B cell (primary cell): ENCODE measurements around the gene GRHPR. TPM values are rescaled to one million over a fixed set of nuclear protein-coding genes. Genes with fewer than 3 reads are reported as not detected.

Experiments
- ATAC-seq: fragments of 200-7000 bp; cut with Tn5 transposase; one replicate; pipeline ENCODE4 v1.10.0; 2021; ENCODE audit warnings: low read depth, mild to moderate bottlenecking, moderate number of reproducible peaks, moderate library complexity
- CTCF ChIA-PET: fragments of 350-600 bp; sonication (Branson Sonifier 250); formaldehyde crosslinking; loops from one replicate; lab custom pipeline; 2021; ENCODE audit warnings: antibody characterized with exemption, inconsistent platforms; lab: Charles Lee
- POLR2A ChIA-PET: fragments of 350-600 bp; sonication (Branson Sonifier 250); formaldehyde crosslinking; loops from one replicate; lab custom pipeline; 2021; ENCODE audit warnings: antibody characterized with exemption; lab: Charles Lee
- DNase-seq: peaks from one replicate; pipeline ENCODE4 v3.0.0; 2013
- H2AFZ ChIP-seq: 2 replicates; pipeline ENCODE4 v1.6.1; 2012; ENCODE audit warnings: mild to moderate bottlenecking, low read depth, low read length; ENCODE audit not compliant: insufficient read depth, poor library complexity, severe bottlenecking
- H3K27ac ChIP-seq, 2 donors: 1 replicate in 1 of 2; 2 replicates in 1 of 2; pipeline ENCODE4 v1.5.1; 2012 to 2013; ENCODE audit warnings: low read length in 2 of 2, mild to moderate bottlenecking in 2 of 2, moderate library complexity in 1 of 2
- H3K27me3 ChIP-seq, 4 experiments: fragments of 200-600 bp in 1 of 4; sonication (generic) in 1 of 4; replicated peaks in 1 of 4; 1 replicate in 2 of 4; 2 replicates in 2 of 4; pipeline versions ENCODE4 v1.6.1 to v1.7.0; 2013 to 2016; ENCODE audit warnings: low read length in 3 of 4, mild to moderate bottlenecking in 2 of 4, mixed read lengths in 1 of 4, moderate library complexity in 1 of 4; ENCODE audit not compliant: insufficient read depth in 4 of 4, control insufficient read depth in 3 of 4; ENCODE audit errors: control extremely low read depth in 1 of 4
- H3K36me3 ChIP-seq, 2 experiments: replicated peaks in 1 of 2; 1 replicate in 1 of 2; 2 replicates in 1 of 2; pipeline versions ENCODE4 v1.6.1 to v1.7.1; 2013; ENCODE audit warnings: low read length in 1 of 2; ENCODE audit not compliant: insufficient read depth in 2 of 2, control insufficient read depth in 1 of 2; ENCODE audit errors: control extremely low read depth in 1 of 2, extremely low read depth in 1 of 2
- H3K4me1 ChIP-seq, 2 donors: fragments of 200-600 bp in 1 of 2; sonication (generic) in 1 of 2; 1 replicate in 1 of 2; 2 replicates in 1 of 2; pipeline versions ENCODE4 v1.5.1 to v1.6.1; 2013 to 2017; ENCODE audit warnings: low read length in 2 of 2; ENCODE audit not compliant: control insufficient read depth in 2 of 2, insufficient read depth in 2 of 2
- H3K4me2 ChIP-seq: replicated peaks from 2 replicates; pipeline ENCODE3; 2012; ENCODE audit warnings: mild to moderate bottlenecking, low read depth, low read length; ENCODE audit not compliant: poor library complexity, severe bottlenecking
- H3K4me3 ChIP-seq, 5 experiments: fragments of 200-600 bp in 1 of 5; sonication (generic) in 1 of 5; 1 replicate in 3 of 5; 2 replicates in 2 of 5; pipeline versions ENCODE4 v1.5.1 to v1.7.0; 2011 to 2016; ENCODE audit warnings: low read length in 4 of 5, mild to moderate bottlenecking in 4 of 5, low read depth in 2 of 5, control low read depth in 1 of 5, moderate library complexity in 1 of 5; ENCODE audit not compliant: insufficient read depth in 1 of 5; ENCODE audit errors: control extremely low read depth in 1 of 5, extremely low read depth in 1 of 5
- H3K79me2 ChIP-seq: fragments of 200-600 bp; sonication (generic); one replicate; pipeline ENCODE4 v1.6.0; 2016; ENCODE audit warnings: low read length; ENCODE audit not compliant: control insufficient read depth, insufficient read depth
- H3K9ac ChIP-seq: fragments of 200-600 bp; sonication (generic); 2 replicates; pipeline ENCODE4 v1.6.1; 2017; ENCODE audit warnings: mild to moderate bottlenecking, low read length, moderate library complexity
- H3K9me3 ChIP-seq, 3 donors: one replicate each; pipeline versions ENCODE4 v1.6.1 to v1.7.1; 2013; ENCODE audit warnings: low read length in 2 of 3; ENCODE audit not compliant: control insufficient read depth in 2 of 3, insufficient read depth in 1 of 3; ENCODE audit errors: control extremely low read depth in 1 of 3
- H4K20me1 ChIP-seq: 2 replicates; pipeline ENCODE4 v1.6.0; 2012; ENCODE audit warnings: mild to moderate bottlenecking, low read length; ENCODE audit not compliant: insufficient read depth, control insufficient read depth, poor library complexity, severe bottlenecking
- H3K27ac Mint-ChIP-seq: one replicate; pipeline ENCODE4 v1.8.0; 2021; ENCODE audit warnings: mixed read lengths
- H3K27me3 Mint-ChIP-seq: one replicate; pipeline ENCODE4 v1.8.0; 2021; ENCODE audit warnings: mixed read lengths
- H3K4me1 Mint-ChIP-seq: one replicate; pipeline ENCODE4 v1.8.0; 2021; ENCODE audit warnings: mixed read lengths
- H3K4me3 Mint-ChIP-seq: one replicate; pipeline ENCODE4 v1.8.0; 2021; ENCODE audit warnings: mixed read lengths
- H3K9me3 Mint-ChIP-seq: one replicate; pipeline ENCODE4 v1.8.0; 2022; ENCODE audit warnings: mixed read lengths; ENCODE audit not compliant: insufficient read depth
- EZH2 ChIP-seq: IDR thresholded peaks from 2 replicates; pipeline ENCODE4 v1.6.1; 2012; ENCODE audit warnings: borderline replicate concordance, low read depth, mild to moderate bottlenecking, moderate library complexity, low read length; ENCODE audit not compliant: insufficient read depth, poor library complexity, severe bottlenecking
- WGBS: methylation state at CpG from one replicate; pipeline ENCODE4 v1.1.5; 2013; ENCODE audit warnings: missing lambda C conversion rate; ENCODE audit not compliant: insufficient coverage; 5-methylcytosine and 5-hydroxymethylcytosine counted together
- intact Hi-C: fragments of 100-400 bp; cut with micrococcal nuclease; formaldehyde crosslinking; loops from one replicate; pipeline ENCODE4 v1.10.0; 2022
- polyA plus RNA-seq: library from polyadenylated mRNA; depleted of rRNA; stranded (reverse); fragments of >200 nt; gene quantifications from 2 replicates; pipeline ENCODE4 v1.2.3, GENCODE V29; 2012
- total RNA-seq, 2 donors: library from RNA; stranded (reverse); fragments of 120-200 nt in 1 of 2; gene quantifications; 1 replicate in 1 of 2; 2 replicates in 1 of 2; pipeline versions ENCODE4 v1.2.3 to v1.2.4, GENCODE V29; 2013 to 2022
- TF ChIP-seq, protein P1 (sequence below): fragments of 200-600 bp; IDR thresholded peaks from one replicate; pipeline ENCODE4 v1.8.0; 2022; ENCODE audit warnings: antibody characterized with exemption, mild to moderate bottlenecking

Gene GRHPR
- total and polyA plus RNA-seq, 2 donors (not counting 1 experiment from before 2014, with no cell fraction given), result 121 to 138 TPM

GRCh38 chr9:37465249-37466036 is 42.9 kb downstream of the GRHPR start, which contains the start of gene ZBTB5:
TSS of gene ZBTB5 (minus strand) at chr9:37465450. CDS start at chr9:37442551, 22,899 bp downstream.
- intact Hi-C loops, result loop anchor here (1.0 to 10.0 kb wide), 12 partner anchors 20 to 1731 kb away; partner anchors contain the start of genes CREB3, FBXO10, GRHPR and POLR1E
- POLR2A ChIA-PET, result interaction anchor here (0.5 to 2.2 kb wide), 13 partner anchors 9 to 1708 kb away, joined by 3 to 10 read pairs (median 4); partner anchors contain the start of genes EXOSC3, POLR1E and TOMM5
- H3K9ac ChIP-seq, result peak within 1 kb of the TSS; percentile 100
- H3K27ac ChIP-seq, result peak within 1 kb of the TSS; percentile 93 to 98
- peaks cover 46% of the 10 kb centered on the region for H3K79me2 ChIP-seq
- peaks cover 30% of the 10 kb centered on the region for H3K4me1 Mint-ChIP-seq
- DNase-seq (peak; percentile 100), ATAC-seq (peak; percentile 77)
- peak within 1 kb of the TSS; percentile 95 for H3K4me3 Mint-ChIP-seq
- peaks cover 9% of the 10 kb centered on the region for H4K20me1 ChIP-seq
- CTCF ChIA-PET, result interaction anchor here (0.6 to 1.9 kb wide), 4 partner anchors 10 to 88 kb away, joined by 3 to 12 read pairs (median 3); no protein-coding TSS in a partner anchor
- WGBS, result 0% methylated on average over 39 of the region's 52 CpGs
- TF ChIP-seq, protein P1, sequence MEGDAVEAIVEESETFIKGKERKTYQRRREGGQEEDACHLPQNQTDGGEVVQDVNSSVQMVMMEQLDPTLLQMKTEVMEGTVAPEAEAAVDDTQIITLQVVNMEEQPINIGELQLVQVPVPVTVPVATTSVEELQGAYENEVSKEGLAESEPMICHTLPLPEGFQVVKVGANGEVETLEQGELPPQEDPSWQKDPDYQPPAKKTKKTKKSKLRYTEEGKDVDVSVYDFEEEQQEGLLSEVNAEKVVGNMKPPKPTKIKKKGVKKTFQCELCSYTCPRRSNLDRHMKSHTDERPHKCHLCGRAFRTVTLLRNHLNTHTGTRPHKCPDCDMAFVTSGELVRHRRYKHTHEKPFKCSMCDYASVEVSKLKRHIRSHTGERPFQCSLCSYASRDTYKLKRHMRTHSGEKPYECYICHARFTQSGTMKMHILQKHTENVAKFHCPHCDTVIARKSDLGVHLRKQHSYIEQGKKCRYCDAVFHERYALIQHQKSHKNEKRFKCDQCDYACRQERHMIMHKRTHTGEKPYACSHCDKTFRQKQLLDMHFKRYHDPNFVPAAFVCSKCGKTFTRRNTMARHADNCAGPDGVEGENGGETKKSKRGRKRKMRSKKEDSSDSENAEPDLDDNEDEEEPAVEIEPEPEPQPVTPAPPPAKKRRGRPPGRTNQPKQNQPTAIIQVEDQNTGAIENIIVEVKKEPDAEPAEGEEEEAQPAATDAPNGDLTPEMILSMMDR, result no peak
- no peak for TF ChIP-seq EZH2
- peaks cover 23 to 27% of the 10 kb centered on the region in 2 donors for H3K4me1 ChIP-seq
- H2AFZ ChIP-seq, result peak within 1 kb of the TSS; percentile 95
- peak within 1 kb of the TSS; percentile 90 to 99 (median 95) for H3K4me3 ChIP-seq
- H3K9me3 Mint-ChIP-seq, result no peaks in the 10 kb centered on the region
- peaks cover 0 to 2% of the 10 kb centered on the region in 2 experiments for H3K36me3 ChIP-seq
- no peaks in the 10 kb centered on the region for H3K27me3 ChIP-seq
- H3K27ac Mint-ChIP-seq, result peak within 1 kb of the TSS; percentile 98
- peak within 1 kb of the TSS; percentile 100 for H3K4me2 ChIP-seq
- no peaks in the 10 kb centered on the region for H3K9me3 ChIP-seq
- H3K27me3 Mint-ChIP-seq, result no peaks in the 10 kb centered on the region
